Activated gamma-delta T cell treated with Interleukin-2 at 50 U/mL for 16 hours (primary cell): ENCODE data around the gene SH3BP1.
"Not testable (repeated sequence)": the region's sequence is repeated elsewhere in the genome, so short reads cannot be mapped to it uniquely, and the experiment has no call there.

Experiments used
- DNase-seq: peaks from one replicate; pipeline ENCODE4 v3.0.0-alpha.2; 2020

Gene SH3BP1

GRCh38 chr22:37633625-37634416, 5.6 kb upstream of the SH3BP1 start:
- peak; percentile 62 for DNase-seq

GRCh38 chr22:37634417-37634924, 5.0 kb upstream of the SH3BP1 start:
- DNase-seq: no peak

GRCh38 chr22:37635157-37635556, 4.3 kb upstream of the SH3BP1 start:
- DNase-seq: no peak

GRCh38 chr22:37636186-37636948, 3.1 kb upstream of the SH3BP1 start:
- DNase-seq: no peak

- DNase-seq: no peak
Measured at GRCh38 chr22:37636949-37637273, 2.6 kb upstream of the SH3BP1 start.

GRCh38 chr22:37638391-37639069, 939 bp upstream of the SH3BP1 start:
- no peak for DNase-seq

- DNase-seq: no peak
Measured at GRCh38 chr22:37639771-37640590, 512 bp downstream of the SH3BP1 start.

DNA sequence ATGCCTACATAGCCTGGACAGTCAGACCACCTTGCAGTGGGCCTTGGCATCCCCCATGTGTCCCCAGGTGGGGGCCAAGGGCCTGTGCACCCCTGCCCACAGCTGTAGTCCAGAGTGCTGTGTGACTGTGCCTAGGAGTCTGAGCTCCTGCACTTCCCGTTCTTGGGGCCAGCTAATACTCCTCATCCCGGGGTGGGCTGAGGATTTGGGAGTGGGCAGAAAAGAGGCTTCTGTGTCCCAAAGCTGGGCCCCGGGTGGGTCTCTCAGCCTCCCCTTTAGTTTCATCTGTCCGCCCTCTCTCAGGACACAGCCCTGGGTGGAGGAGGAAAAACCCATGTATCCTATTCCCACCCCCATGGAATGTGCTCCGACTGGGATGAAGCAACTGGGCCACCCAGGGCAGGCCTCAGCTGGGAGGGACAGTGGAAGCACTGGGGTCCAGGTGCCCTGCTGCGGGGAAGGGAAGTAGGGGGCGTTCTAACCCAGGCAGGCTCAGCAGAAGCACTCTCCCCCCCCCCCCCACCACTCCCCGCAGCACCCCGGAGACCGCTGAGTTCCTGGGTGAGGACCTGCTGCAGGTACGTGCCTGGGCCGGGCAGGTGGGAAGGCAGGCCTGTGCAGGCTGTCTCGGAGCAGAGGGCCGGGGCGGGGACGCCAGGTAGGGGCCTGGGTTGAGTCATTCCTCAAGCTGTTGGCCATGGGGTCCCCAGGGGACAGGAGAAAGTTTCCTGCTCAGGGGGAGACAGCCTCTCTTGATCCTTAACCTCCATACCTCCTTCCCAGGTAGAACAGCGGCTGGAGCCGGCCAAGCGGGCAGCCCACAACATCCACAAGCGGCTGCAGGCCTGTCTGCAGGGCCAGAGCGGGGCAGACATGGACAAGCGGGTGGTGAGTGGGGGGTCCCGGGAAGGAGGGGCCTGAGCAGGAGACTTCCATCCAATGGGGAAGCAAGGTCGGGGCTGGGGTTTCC, 1.4 kb downstream of the SH3BP1 start:
- DNase-seq: no peak

GRCh38 chr22:37641561-37641949, 2.1 kb downstream of the SH3BP1 start:
- DNase-seq: no peak

- DNase-seq: peak; percentile 88
Measured at GRCh38 chr22:37643225-37643847, 3.9 kb downstream of the SH3BP1 start.

DNA sequence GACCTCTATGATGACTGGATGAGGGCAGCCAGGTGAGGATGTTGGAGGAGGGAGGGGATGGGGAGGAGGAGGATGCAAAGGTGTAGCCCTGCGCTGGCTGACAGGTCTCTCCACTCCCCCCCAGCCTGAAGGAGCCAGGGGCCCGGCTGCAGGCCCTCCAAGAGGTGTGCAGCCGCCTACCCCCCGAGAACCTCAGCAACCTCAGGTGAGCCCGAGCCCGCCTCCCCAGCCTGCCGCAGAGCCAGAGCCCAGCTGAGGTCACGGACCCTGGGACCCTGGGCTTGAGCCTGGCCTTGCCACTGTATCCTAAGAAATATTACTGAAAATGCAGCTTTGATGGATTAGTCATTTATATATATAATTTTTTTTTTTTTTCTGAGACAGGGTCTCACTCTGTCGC, 7.8 kb downstream of the SH3BP1 start:
- no peak for DNase-seq

- DNase-seq: no peak
Measured at GRCh38 chr22:37647928-37648327, 8.5 kb downstream of the SH3BP1 start.

- no peak for DNase-seq
Measured at GRCh38 chr22:37650463-37651136, 11.1 kb downstream of the SH3BP1 start.

DNA sequence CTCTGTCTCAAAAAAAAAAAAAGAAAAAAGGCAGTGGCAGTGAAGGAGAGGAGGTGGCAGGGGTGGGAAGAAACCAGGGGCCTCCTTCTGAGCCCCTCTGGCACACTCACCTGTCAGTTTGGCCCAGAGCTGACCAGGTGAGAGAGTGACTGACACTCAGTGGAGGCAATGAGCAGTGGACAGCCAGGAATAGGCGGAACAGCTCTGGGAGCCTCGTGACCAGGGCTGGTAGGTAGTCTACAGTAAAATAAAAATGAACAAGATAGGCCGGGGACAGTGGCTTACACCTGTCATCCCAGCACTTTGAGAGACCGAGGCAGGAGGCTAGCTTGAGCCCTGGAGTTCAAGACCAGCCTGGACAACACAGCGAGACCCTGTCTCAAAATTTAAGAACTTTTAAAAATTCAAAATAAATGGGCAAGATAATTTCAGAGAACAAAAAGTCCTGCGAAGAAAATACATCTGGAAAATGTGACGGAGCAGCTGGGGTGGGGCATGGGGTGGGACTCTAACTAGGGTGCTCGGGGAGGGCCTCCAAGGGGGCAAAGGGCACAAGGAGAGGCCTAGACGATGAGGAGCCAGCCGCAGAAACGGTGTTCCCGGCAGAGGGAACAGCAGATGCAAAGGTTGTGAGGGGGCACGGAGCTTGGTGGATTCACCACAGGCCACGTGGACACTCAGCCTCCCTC, 15.2 kb downstream of the SH3BP1 start:
- no peak for DNase-seq

GRCh38 chr22:37655252-37655563, 15.7 kb downstream of the SH3BP1 start:
- no peak for DNase-seq

DNA sequence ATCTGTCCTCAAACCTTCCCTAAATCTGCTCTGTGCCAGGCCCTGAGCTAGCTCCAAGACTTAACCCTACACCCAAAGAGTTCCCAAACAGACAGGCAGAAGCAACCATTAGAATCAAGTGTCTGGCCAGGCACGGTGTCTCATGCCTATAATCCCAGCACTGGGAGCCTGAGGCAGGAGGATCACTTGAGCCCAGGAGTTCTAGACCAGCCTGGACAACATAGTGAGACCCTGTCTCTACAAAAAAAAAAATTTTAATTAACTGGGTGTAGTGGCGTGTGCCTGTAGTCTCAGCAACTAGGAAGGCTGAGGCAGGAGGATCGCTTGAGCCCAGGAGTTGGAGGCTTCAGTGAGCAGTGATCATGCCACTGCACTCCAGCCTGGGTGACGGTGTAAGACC, 17.1 kb downstream of the SH3BP1 start:
- not testable (repeated sequence) for DNase-seq

- no peak for DNase-seq
Measured at GRCh38 chr22:37657590-37658132, 18.2 kb downstream of the SH3BP1 start.

GRCh38 chr22:37658133-37659065, 18.9 kb downstream of the SH3BP1 start, which contains the start of gene PDXP:
Gene PDXP, plus strand, starts transcription at chr22:37658723. Its CDS starts 60 bp downstream, at chr22:37658783.
- DNase-seq: peak; percentile 99
